NCI-H69 (cell line): ENCODE data around the gene YY1AP1.
"Not testable (repeated sequence)": the region's sequence is repeated elsewhere in the genome, so short reads cannot be mapped to it uniquely, and the experiment has no call there.

Source experiments
- DNase-seq: peaks from one replicate; lab custom pipeline; 2025; lab: John Stamatoyannopoulos, UW

YY1AP1 gene, protein sequence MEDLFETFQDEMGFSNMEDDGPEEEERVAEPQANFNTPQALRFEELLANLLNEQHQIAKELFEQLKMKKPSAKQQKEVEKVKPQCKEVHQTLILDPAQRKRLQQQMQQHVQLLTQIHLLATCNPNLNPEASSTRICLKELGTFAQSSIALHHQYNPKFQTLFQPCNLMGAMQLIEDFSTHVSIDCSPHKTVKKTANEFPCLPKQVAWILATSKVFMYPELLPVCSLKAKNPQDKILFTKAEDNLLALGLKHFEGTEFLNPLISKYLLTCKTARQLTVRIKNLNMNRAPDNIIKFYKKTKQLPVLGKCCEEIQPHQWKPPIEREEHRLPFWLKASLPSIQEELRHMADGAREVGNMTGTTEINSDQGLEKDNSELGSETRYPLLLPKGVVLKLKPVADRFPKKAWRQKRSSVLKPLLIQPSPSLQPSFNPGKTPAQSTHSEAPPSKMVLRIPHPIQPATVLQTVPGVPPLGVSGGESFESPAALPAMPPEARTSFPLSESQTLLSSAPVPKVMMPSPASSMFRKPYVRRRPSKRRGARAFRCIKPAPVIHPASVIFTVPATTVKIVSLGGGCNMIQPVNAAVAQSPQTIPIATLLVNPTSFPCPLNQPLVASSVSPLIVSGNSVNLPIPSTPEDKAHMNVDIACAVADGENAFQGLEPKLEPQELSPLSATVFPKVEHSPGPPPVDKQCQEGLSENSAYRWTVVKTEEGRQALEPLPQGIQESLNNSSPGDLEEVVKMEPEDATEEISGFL

GRCh38 chr1:155688324-155689080 is at the start of gene YY1AP1:
Gene YY1AP1 (minus strand): TSS chr1:155688774. CDS start chr1:155680436, 8,338 bp downstream.
- DNase-seq = peak; percentile 96

DNA sequence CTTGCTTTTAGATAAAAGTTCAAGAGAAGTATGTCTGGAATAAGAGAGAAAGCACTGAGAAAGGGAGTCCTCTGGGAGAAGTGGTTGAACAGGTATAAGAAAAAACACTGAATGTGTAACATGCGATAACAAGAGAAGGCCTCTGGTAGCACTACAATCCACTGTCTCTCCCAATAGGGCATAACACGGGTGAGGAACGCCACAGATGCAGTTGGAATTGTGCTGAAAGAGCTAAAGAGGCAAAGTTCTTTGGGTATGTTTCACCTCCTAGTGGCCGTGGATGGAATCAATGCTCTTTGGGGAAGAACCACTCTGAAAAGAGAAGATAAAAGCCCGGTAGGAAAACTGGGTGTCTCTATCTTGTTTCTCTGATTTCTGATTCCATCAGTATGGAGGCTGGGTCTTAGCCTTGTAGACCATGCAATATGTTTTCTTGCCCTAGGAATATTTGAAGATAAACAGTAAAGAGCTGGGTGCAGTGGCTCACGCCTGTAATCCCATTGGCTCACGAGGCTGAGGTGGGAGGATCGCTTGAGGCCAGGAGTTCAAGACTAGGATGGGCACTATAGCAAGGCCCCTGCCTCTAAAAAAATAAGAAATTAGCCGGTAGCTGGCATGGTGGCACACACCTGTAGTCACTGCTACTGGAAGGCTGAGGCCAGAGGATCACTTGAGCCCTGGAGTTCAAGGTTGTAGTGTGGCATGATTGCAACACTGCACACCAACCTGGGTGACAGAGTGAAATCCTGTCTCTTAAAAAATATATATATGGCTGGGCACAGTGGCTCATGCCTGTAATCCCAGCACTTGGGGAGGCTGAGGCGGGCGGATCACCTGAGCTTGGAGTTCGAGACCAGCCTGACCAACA is 40.7 kb upstream of the YY1AP1 start:
- DNase-seq = peak; percentile 66

DNA sequence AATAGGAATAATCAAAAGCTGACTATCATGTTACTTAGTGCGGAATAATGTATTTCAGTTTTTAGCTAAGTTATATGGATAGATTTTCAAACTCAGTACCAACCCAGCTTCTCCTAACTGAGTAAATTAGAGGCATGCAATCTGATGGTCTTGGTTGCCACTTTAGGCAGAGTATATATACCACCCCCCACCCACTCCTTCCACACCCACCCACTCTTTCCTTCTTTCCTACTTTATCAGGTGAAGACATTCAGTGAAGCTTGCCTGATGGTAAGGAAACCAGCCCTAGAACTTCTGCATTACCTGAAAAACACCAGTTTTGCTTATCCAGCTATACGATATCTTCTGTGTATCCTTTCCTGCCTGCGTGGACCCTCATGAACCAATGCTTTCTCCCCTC is 36.6 kb upstream of the YY1AP1 start:
- no peak for DNase-seq

GRCh38 chr1:155719703-155720102 is 31.1 kb upstream of the YY1AP1 start:
- DNase-seq = no peak

GRCh38 chr1:155718524-155719115 is 30.0 kb upstream of the YY1AP1 start:
- not testable (repeated sequence) for DNase-seq

GRCh38 chr1:155717041-155717440 is 28.5 kb upstream of the YY1AP1 start:
- no peak for DNase-seq

GRCh38 chr1:155715777-155716176 is 27.2 kb upstream of the YY1AP1 start:
- DNase-seq = peak; percentile 80

DNA sequence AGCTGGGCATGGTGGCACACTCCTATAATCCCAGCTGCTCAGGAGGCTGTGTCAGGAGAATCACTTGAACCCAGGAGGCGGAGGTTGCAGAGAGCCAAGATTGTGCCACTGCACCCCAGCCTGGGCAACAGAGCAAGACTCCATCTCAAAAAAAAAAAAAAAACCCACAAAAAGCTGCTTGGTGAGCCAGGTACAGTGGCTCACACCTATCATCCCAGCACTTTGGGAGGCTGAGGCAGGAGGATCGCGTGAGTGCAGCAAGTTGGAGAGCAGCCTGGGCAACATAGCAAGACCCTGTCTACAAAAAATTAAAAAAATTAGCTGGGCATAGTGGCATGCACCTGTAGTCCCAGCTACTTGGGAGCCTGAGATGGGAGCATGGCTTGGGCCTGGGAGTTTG is 26.5 kb upstream of the YY1AP1 start:
- DNase-seq = not testable (repeated sequence)

GRCh38 chr1:155713075-155713474 is 24.5 kb upstream of the YY1AP1 start:
- DNase-seq = no peak

- DNase-seq = peak; percentile 7
Measured at GRCh38 chr1:155712636-155713035, 24.1 kb upstream of the YY1AP1 start.

DNA sequence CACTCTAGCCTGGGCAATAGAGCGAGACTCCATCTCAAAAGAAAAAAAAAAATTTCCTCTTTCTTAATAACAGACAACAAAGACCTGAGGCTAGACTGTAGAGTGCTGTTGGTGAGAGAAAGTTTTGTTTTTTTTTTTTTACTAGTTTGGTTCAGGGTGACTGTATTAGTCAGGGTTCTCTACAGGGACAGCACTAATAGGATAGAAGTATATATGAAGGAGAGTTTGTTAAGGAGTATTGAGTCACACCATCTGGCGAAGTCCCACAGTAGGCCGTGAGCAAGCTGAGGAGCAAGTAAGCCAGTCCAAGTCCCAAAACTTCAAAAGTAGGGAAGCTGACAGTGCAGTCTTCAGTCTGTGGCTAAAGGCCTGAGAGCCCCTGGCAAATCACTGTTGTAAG is 22.9 kb upstream of the YY1AP1 start:
- not testable (repeated sequence) for DNase-seq

DNA sequence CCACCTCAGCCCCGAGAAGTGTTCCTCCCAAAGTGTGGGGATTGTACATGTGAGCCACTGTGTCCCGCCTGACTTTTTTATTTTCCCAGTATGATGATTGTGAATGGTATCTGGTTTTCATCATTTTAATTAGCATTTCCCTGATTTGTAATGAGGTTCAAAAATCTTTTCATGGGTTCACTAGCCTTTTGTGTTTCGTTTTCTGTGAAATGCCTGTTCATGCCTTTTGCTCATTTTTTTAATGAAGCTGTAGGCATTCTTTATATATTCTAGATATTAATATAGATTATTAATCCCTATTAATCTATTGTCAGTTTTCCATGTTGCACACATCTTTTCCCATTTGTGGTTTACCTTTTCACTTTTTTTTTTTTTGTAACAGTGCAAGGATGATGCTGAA is 20.8 kb upstream of the YY1AP1 start:
- no peak for DNase-seq

DNA sequence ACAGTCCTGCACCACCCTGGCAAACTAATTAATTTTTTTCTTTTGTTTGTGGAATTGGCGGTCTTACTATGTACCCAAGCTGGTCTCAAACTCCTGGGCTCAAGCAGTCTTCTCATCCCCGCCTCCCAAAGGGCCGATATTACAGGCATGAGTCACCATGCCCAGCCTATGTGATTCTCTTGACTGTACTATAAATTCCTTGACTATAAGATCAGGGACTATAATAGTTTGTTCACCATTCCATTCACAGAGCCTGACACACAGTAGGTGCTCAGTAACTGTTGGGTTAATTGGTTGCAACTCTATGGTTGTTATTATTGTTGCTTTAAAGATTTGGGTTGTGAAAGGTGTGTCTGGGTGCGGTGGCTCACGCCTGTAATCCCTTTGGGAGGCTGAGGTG is 17.6 kb upstream of the YY1AP1 start:
- DNase-seq = peak; percentile 30

GRCh38 chr1:155704414-155704813 is 15.8 kb upstream of the YY1AP1 start:
- DNase-seq = not testable (repeated sequence)

DNA sequence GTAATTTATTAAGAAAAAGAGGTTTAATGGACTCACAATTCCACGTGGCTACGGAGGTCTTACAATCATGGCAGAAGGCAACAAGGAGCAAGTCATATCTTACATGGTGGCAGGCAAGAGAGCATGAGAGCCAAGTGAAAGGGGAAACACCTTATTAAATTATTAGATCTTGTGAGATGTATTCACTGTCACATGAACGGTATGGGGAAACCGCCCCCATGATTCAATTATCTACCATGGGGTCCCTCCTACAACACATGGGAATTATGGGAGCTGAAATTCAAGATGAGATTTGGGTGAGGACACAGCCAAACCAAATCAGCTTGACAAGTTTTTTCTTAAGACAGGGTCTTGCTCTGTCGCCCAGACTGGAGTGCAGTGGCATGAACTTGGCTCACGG is 14.6 kb upstream of the YY1AP1 start:
- no peak for DNase-seq

DNA sequence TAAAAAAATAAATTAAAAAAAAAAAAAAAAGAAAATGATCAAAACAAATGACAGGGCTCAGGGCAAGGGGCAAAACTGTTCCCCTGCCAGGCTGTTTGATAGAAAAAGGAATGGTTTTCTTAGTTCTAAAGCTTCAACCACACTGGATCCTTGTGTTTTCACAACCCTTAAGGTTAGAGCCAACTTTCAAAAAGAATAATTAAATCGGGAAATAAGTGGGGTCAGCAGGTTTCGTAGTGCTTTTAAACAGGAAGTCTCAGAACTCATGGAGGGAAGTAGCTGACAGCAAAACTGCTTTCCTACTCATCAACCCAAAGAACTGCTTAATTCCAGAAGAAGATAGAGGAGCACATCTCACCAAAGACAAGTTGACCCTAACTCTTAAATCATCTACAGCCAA is 13.1 kb upstream of the YY1AP1 start:
- not testable (repeated sequence) for DNase-seq

DNA sequence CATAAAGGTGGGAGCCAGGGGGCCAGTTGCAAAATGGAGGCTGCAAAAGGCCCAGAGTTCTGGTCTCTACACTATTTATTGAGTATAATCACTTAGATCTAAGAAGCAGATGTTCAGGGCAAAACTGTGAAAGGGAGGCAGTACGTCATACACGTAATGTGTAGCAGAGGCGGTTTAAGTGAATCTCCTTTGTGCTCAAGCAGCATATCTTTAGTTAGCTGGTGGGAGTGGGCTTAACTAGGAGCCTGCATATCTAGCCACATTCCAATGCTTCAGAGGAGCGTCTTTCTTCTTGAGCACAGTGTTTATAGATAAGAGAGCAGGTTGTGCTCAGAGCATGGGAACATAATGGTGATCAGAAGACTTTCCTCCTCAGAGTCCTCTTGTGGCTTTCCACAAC is 10.5 kb upstream of the YY1AP1 start:
- DNase-seq = not testable (repeated sequence)

DNA sequence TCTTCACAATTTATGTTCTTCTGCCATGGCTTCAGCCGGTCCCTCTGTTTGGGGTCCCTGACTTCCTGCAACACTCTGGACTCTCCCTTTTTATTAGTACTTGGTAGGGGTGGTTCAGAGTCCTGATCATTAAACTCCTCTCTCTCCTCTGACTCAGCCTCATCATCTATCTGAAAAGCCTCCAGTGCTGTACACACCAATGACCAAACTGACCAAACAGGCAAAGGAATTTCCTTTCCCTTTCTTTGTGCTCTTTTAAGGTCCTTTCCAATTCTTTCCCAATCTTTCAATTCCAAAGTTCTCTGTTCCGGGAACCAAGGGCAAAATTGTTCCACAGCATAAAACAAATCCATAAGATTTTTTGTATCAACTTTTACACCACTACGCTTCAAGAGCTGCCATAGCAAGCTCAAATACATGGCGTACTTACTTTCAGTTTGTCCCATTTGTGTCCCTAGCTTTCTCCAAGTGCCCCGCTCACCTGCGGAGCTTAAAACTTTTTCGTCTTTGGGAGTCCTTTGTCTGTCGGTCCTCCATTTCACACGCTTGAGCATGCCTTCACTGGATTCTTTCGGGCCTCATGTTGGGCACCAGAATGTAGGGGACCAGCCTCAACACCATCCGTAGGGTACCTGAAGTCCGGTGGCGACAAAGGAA is 9.9 kb upstream of the YY1AP1 start:
- no peak for DNase-seq

DNA sequence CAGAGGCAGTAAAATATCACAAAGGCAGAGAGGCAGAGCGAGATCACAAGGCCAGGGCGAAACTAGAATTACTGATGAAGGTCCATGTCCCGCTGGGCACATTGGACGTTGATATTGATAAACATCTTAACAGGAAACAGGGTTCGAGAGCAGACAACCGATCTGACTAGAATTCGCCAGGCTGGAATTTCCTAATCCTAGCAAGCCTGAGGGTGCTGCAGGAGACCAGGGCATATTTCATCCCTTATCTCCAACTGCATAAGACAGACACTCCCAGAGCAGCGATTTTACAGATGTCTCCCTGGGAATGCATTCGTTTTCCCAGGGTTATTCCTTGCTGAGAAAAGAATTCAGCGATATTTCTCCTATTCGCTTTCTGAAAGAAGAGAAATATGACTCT is 9.0 kb upstream of the YY1AP1 start:
- DNase-seq = not testable (repeated sequence)

- no peak for DNase-seq
Measured at GRCh38 chr1:155697046-155697445, 8.5 kb upstream of the YY1AP1 start.

- DNase-seq = no peak
Measured at GRCh38 chr1:155696524-155696923, 8.0 kb upstream of the YY1AP1 start.
